ENCODE measurements around the gene FAM240A. TPM values are rescaled to one million over a fixed set of nuclear protein-coding genes. Genes with fewer than 3 reads are reported as not detected.

The FAM240A gene
- total RNA-seq, 3 donors from 2014 or later (not counting 1 experiment from before 2014, with no cell fraction given), result not detected

DNA sequence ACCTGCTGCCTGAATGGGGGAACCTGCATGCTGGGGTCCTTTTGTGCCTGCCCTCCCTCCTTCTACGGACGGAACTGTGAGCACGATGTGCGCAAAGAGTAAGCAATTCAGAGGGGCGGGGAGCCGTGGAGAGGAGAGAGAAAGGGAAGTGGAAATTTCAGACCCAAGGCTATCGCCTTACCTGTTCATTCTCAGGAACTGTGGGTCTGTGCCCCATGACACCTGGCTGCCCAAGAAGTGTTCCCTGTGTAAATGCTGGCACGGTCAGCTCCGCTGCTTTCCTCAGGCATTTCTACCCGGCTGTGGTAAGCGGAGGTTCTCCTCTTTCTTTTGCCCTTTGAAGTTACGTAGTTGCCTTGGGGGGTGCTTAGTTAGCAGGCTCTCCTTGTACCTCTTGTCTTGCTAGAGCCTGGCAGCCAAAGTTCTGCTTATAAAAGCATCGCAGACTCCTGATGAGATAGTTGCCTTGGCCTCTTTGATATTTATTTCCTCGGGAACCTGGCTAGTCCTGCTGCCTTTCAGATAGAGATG, 32.5 kb upstream of the FAM240A start:
- Mint-ChIP-seq H3K27me3 (ENCODE audit: low read depth in 2 of 2) (peaks cover 18 to 27% of the 10 kb centered on the region in 2 donors), H3K4me3 (no peak overlapping the region), H3K9me3 (no peaks in the 10 kb centered on the region), H3K4me1 (no peaks in the 10 kb centered on the region), H3K27ac (no peak overlapping the region), H3K36me3 (no peaks in the 10 kb centered on the region)
- intact Hi-C loops (cut with micrococcal nuclease), result no loop called here
- no peak overlapping the region for H3K4me3 ChIP-seq (ENCODE audit: low read length)
- peaks cover 4% of the 10 kb centered on the region for H3K27me3 ChIP-seq (ENCODE audit: control insufficient read depth, insufficient read depth, low read length)
- H3K27ac ChIP-seq (ENCODE audit: low read length), result no peak overlapping the region
- DNase-seq, result no peak
- H3K36me3 ChIP-seq (ENCODE audit: control insufficient read depth, insufficient read depth, low read length), result no peaks in the 10 kb centered on the region
- TF ChIP-seq, protein P1, sequence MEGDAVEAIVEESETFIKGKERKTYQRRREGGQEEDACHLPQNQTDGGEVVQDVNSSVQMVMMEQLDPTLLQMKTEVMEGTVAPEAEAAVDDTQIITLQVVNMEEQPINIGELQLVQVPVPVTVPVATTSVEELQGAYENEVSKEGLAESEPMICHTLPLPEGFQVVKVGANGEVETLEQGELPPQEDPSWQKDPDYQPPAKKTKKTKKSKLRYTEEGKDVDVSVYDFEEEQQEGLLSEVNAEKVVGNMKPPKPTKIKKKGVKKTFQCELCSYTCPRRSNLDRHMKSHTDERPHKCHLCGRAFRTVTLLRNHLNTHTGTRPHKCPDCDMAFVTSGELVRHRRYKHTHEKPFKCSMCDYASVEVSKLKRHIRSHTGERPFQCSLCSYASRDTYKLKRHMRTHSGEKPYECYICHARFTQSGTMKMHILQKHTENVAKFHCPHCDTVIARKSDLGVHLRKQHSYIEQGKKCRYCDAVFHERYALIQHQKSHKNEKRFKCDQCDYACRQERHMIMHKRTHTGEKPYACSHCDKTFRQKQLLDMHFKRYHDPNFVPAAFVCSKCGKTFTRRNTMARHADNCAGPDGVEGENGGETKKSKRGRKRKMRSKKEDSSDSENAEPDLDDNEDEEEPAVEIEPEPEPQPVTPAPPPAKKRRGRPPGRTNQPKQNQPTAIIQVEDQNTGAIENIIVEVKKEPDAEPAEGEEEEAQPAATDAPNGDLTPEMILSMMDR (IDR thresholded peaks at IDR 0.05), result no peak
- H3K4me1 ChIP-seq (ENCODE audit: control insufficient read depth, insufficient read depth, low read length), result no peaks in the 10 kb centered on the region
- no peak for ATAC-seq
- WGBS (ENCODE audit: insufficient coverage), result 88% methylated on average over 14 of the region's 14 CpGs
- no peaks in the 10 kb centered on the region for H3K9me3 ChIP-seq (ENCODE audit: control insufficient read depth, insufficient read depth, low read length)

DNA sequence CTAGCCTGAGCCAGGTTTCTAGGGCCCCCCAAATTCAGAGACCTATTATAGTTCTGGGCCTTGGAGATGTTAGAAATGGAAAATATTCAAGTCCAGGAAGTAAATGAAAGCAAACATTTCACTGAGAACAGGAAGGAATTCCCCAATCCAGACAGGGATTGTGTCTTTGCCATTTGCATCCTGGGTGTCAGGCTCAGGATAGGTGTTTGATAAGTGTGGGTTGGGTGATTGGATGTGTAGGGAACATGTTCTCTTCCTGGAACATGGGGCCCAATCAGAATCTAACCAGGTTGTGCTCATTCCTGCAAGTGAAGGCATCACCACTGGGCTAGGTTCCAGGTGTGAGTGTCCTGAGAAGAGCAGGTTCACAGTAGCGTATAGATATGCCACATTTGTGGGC, 31.6 kb upstream of the FAM240A start:
- H3K4me3 ChIP-seq (ENCODE audit: low read length), result no peak overlapping the region
- no peak for ATAC-seq
- Mint-ChIP-seq H3K9me3 (no peaks in the 10 kb centered on the region), H3K4me1 (no peaks in the 10 kb centered on the region), H3K27me3 (ENCODE audit: low read depth in 2 of 2) (peaks cover 18 to 28% of the 10 kb centered on the region in 2 donors), H3K27ac (no peak overlapping the region), H3K4me3 (no peak overlapping the region), H3K36me3 (no peaks in the 10 kb centered on the region)
- no peaks in the 10 kb centered on the region for H3K36me3 ChIP-seq (ENCODE audit: control insufficient read depth, insufficient read depth, low read length)
- no peaks in the 10 kb centered on the region for H3K9me3 ChIP-seq (ENCODE audit: control insufficient read depth, insufficient read depth, low read length)
- WGBS (ENCODE audit: insufficient coverage), result 100% methylated on average over 1 of the region's 1 CpG
- H3K4me1 ChIP-seq (ENCODE audit: control insufficient read depth, insufficient read depth, low read length), result no peaks in the 10 kb centered on the region
- intact Hi-C loops (cut with micrococcal nuclease), result no loop called here
- no peak overlapping the region for H3K27ac ChIP-seq (ENCODE audit: low read length)
- TF ChIP-seq, protein P1 (IDR thresholded peaks at IDR 0.05), result no peak
- DNase-seq, result no peak
- peaks cover 4% of the 10 kb centered on the region for H3K27me3 ChIP-seq (ENCODE audit: control insufficient read depth, insufficient read depth, low read length)

GRCh38 chr3:46584598-46585467, 27.5 kb upstream of the FAM240A start:
- no peaks in the 10 kb centered on the region for H3K9me3 ChIP-seq (ENCODE audit: control insufficient read depth, insufficient read depth, low read length)
- no peaks in the 10 kb centered on the region for H3K4me1 Mint-ChIP-seq
- intact Hi-C loops (cut with micrococcal nuclease), result no loop called here
- 90% methylated on average over 6 of the region's 7 CpGs for WGBS (ENCODE audit: insufficient coverage)
- no peaks in the 10 kb centered on the region for H3K36me3 ChIP-seq (ENCODE audit: control insufficient read depth, insufficient read depth, low read length)
- H3K27ac Mint-ChIP-seq, result no peak overlapping the region
- ATAC-seq (no peak), DNase-seq (no peak)
- H3K4me3 Mint-ChIP-seq, result no peak overlapping the region
- TF ChIP-seq, protein P1 (IDR thresholded peaks at IDR 0.05), result no peak
- peaks cover 8 to 22% of the 10 kb centered on the region in 2 donors for H3K27me3 Mint-ChIP-seq (ENCODE audit: low read depth in 2 of 2)
- H3K27ac ChIP-seq (ENCODE audit: low read length), result no peak overlapping the region
- no peaks in the 10 kb centered on the region for H3K9me3 Mint-ChIP-seq
- no peak overlapping the region for H3K4me3 ChIP-seq (ENCODE audit: low read length)
- no peaks in the 10 kb centered on the region for H3K36me3 Mint-ChIP-seq
- no peaks in the 10 kb centered on the region for H3K27me3 ChIP-seq (ENCODE audit: control insufficient read depth, insufficient read depth, low read length)
- H3K4me1 ChIP-seq (ENCODE audit: control insufficient read depth, insufficient read depth, low read length), result no peaks in the 10 kb centered on the region

Data from natural killer cell (primary cell).